Osteocyte (in vitro differentiated cells): Measurements from ENCODE around the gene BRF1. TPM values are rescaled to one million over a fixed set of nuclear protein-coding genes. Genes with fewer than 3 reads are reported as not detected.

Experiments used
- DNase-seq: peaks from one replicate; pipeline ENCODE4 v3.0.0; 2021; ENCODE audit warnings: mixed read lengths; ENCODE audit not compliant: unreplicated experiment; ENCODE audit errors: extremely low spot score
- H3K27ac Mint-ChIP-seq: one replicate; pipeline ENCODE4 v1.8.0; 2021; ENCODE audit warnings: mild to moderate bottlenecking, mixed read lengths; ENCODE audit not compliant: unreplicated experiment
- H3K27me3 Mint-ChIP-seq: one replicate; pipeline ENCODE4 v1.8.0; 2021; ENCODE audit warnings: mixed read lengths; ENCODE audit not compliant: unreplicated experiment
- H3K36me3 Mint-ChIP-seq: one replicate; pipeline ENCODE4 v1.8.0; 2021; ENCODE audit warnings: mixed read lengths; ENCODE audit not compliant: unreplicated experiment
- H3K4me1 Mint-ChIP-seq: one replicate; pipeline ENCODE4 v1.8.0; 2021; ENCODE audit warnings: mixed read lengths; ENCODE audit not compliant: unreplicated experiment
- H3K4me3 Mint-ChIP-seq: one replicate; pipeline ENCODE4 v1.8.0; 2021; ENCODE audit warnings: mild to moderate bottlenecking, moderate library complexity, mixed read lengths; ENCODE audit not compliant: unreplicated experiment
- H3K9me3 Mint-ChIP-seq: one replicate; pipeline ENCODE4 v1.8.0; 2021; ENCODE audit warnings: mixed read lengths; ENCODE audit not compliant: unreplicated experiment
- CTCF ChIP-seq: fragments of 200-600 bp; sonication (generic); IDR thresholded peaks from 2 replicates; pipeline ENCODE4 v1.5.0; 2021; ENCODE audit warnings: antibody characterized with exemption, mild to moderate bottlenecking, moderate library complexity
- total RNA-seq: library from RNA; stranded (reverse); gene quantifications from 2 replicates; pipeline ENCODE4 v1.2.1, GENCODE V29; 2021

BRF1 gene
- total RNA-seq, 1 donor from 2014 or later, result 43.5 TPM

- H3K4me1 Mint-ChIP-seq, result no peaks in the 10 kb centered on the region
- H3K27me3 Mint-ChIP-seq, result no peaks in the 10 kb centered on the region
- H3K9me3 Mint-ChIP-seq, result no peaks in the 10 kb centered on the region
- no peak for TF ChIP-seq CTCF
- H3K36me3 Mint-ChIP-seq, result peaks cover 21% of the 10 kb centered on the region
- no peak overlapping the region for H3K4me3 Mint-ChIP-seq
- H3K27ac Mint-ChIP-seq, result no peak overlapping the region
- DNase-seq, result no peak
Measured at GRCh38 chr14:105224845-105225570, 75.8 kb downstream of the BRF1 start.

- no peaks in the 10 kb centered on the region for H3K27me3 Mint-ChIP-seq
- no peak overlapping the region for H3K27ac Mint-ChIP-seq
- DNase-seq, result no peak
Measured at GRCh38 chr14:105223770-105224544, 76.8 kb downstream of the BRF1 start.

GRCh38 chr14:105223260-105223659, 77.5 kb downstream of the BRF1 start:
- H3K27me3 Mint-ChIP-seq, result no peaks in the 10 kb centered on the region
- no peak overlapping the region for H3K4me3 Mint-ChIP-seq
- no peak for TF ChIP-seq CTCF
- no peak for DNase-seq
- H3K4me1 Mint-ChIP-seq, result no peaks in the 10 kb centered on the region
- peaks cover 30% of the 10 kb centered on the region for H3K36me3 Mint-ChIP-seq
- H3K27ac Mint-ChIP-seq, result no peak overlapping the region
- H3K9me3 Mint-ChIP-seq, result no peaks in the 10 kb centered on the region

More at GRCh38 chr14:105223770-105224544, 76.8 kb downstream of the BRF1 start:
- no peak for TF ChIP-seq CTCF
- no peaks in the 10 kb centered on the region for H3K4me1 Mint-ChIP-seq
- H3K36me3 Mint-ChIP-seq, result peaks cover 27% of the 10 kb centered on the region
- H3K9me3 Mint-ChIP-seq, result no peaks in the 10 kb centered on the region
- no peak overlapping the region for H3K4me3 Mint-ChIP-seq

GRCh38 chr14:105221598-105222178, 79.1 kb downstream of the BRF1 start:
- Mint-ChIP-seq H3K9me3 (no peaks in the 10 kb centered on the region), H3K27ac (no peak overlapping the region), H3K27me3 (no peaks in the 10 kb centered on the region), H3K4me1 (no peaks in the 10 kb centered on the region), H3K4me3 (no peak overlapping the region), H3K36me3 (peaks cover 25% of the 10 kb centered on the region)
- no peak for DNase-seq
- TF ChIP-seq CTCF, result no peak
